ENCODE data around the gene NUDT3.
"Not testable (repeated sequence)": the region's sequence is repeated elsewhere in the genome, so short reads cannot be mapped to it uniquely, and the experiment has no call there.

Gene NUDT3

DNA sequence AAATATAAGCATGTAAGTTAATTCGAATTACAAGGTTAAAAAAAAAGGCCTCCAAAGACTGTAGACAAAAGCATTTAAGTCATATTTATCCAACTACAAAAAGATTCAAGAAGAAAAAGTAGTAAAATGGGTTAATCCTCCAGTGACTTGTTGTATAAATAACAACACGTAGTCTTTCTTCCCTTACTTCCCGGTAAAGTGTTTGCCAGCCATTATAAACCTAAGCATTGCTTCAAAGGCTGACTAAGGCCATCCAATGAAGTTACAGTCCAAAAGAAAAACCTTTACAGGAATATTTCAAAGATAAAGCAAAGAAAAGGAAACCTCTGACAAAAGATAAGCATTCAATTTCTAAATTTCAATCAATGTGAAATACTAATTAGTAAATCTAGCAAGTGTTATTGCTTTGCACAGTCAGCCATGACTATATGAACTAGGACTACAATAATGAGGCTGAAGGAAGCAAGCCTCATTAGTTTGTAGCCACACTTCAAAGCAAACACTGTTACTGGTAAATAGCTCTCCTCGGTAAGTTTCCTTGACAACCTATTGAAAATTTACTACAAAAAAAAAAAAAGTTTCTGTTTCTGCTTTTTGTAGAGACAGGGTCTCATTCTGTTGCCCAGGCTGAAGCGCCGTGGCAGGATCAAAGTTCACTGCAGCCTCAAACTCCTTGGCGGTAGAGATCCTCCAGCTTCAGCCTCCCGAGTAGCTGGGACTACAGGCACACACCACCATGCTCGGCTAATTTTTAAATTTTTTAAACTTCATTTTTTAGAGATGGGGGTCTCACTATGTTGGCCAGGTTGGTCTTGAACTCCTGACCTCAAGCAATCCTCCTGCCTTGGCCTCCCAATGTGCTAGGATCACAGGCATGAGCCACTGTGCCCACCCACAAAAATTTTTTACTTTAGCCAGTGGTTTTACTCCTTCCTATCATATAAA is 46.0 kb downstream of the NUDT3 start:
- in situ Hi-C loops (cut with MboI; ENCODE audit: low sequenced_read_pairs): no loop called here

DNA sequence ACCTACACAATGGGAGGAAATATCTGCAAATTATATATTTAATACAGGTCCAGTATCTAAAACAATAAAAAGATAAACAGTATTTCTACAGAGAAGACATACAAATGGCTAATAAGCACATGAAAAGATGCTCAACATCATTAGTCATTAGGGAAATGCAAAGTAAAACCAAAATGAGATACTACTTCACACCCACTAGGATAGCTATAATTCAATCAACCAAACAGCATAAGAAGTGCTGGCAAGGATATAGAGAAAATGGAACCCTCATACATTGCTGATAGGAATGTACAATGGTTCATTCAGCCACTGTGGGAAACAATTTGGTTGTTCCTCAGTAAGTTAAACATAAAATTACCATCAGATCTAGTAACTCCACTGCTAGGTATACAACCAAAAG is 48.7 kb downstream of the NUDT3 start:
- in situ Hi-C loops (cut with MboI; ENCODE audit: low sequenced_read_pairs): no loop called here

DNA sequence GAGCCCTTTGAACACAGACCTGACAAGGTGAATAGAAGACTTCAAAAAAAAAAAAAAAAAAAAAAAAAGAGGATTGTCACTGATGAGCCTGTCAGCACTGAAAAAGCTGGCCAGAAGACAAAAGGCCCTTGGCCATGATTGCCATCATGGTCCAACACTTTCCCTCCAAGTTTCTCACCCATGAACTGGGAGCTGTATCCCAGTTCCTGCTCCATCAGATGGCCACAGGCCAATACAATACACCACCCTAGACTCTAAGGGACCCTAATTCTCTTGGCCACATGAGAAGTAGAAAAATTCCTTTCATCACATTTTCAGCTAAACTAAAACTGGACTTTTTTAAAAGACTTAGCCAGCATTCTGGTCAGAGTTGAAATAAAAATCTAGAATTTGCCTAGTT is 50.2 kb downstream of the NUDT3 start:
- in situ Hi-C loops (cut with MboI; ENCODE audit: low sequenced_read_pairs): no loop called here

DNA sequence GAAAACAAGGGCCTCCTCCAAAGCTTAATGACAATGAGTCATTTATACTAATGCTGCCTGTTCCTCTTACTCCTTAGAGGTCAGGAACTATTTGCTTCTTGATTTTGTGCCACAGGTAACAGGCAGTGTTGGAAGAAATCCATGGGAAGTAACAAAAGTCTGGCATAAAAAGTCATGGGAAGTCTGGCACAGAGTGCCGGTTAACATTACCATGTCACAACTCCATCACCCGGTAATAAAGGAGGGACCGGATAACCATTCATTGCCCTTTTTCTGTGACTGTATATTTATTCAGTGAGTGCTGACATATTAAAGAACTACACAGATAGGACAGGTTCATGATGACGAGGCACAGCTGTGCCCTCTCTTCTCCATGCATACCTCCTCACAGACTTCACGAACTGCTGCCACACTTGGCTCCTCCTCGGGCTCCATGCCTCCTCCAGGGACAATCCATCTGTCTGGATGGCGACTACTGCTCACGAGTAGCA is 50.9 kb downstream of the NUDT3 start:
- in situ Hi-C loops (cut with MboI; ENCODE audit: low sequenced_read_pairs): no loop called here

DNA sequence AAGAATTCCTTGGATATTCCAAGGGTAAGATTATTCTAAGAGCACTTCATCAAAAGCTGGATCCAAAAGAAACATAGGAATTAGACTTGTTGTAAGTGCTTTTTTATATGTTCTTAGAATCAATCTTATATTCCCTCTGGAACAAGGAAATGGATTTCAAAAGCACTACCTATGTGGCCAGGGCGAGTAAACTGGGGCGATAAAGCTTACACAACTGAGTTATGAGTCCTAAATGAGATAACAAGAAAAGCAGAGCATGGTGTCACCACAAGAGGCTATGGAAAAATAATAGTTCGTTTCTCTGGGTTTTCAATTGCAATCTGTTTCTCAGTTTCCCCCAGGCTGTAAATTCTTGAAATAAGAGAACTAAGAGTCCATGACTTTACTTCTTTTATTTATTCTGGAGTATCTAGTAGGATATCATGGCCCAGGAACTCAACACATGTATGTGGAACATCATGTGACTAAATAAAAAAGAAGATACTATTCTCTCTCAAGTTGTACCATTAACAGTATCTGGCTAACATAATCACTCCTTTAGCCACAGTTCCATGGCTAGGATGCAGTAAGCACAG is 51.5 kb downstream of the NUDT3 start:
- in situ Hi-C loops (cut with MboI; ENCODE audit: low sequenced_read_pairs): no loop called here

DNA sequence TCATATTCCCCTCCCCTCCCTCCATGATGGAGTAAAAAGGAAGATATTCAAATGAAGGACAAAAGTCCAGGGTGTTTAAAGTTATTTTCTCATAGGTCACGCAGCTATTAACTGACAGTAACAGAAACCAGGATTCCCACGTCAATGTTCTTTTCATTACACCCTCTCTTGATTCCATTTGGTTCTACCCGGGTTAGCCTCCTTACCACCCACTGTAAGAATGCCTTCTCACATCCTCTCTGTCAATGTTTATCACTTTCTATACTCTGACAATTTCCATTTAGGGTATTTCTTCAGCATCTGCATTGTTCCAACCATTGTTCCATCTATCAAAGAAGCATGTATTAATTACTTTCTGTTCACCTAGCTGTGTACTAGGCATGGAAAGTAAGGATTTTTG is 52.1 kb downstream of the NUDT3 start:
- in situ Hi-C loops (cut with MboI; ENCODE audit: low sequenced_read_pairs): no loop called here

DNA sequence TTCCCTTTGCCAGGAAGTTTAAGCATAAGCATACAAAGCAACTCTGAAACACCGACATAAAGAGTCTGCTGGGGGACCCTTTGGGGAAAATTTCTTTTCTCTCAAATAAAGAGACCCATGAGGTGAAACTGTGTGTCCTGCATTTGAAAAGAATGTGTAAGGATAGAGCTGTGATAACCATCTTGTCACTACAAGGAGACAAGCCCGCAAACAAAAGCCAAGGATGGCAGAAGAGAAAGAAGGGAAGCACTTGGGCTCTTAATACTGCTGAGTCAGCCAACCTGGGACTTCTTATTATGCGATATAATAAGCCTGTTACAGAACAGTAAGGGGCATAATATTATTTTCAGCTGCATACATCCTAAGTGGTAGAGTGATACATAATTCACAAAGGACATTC is 52.5 kb downstream of the NUDT3 start:
- in situ Hi-C loops (cut with MboI; ENCODE audit: low sequenced_read_pairs): no loop called here

DNA sequence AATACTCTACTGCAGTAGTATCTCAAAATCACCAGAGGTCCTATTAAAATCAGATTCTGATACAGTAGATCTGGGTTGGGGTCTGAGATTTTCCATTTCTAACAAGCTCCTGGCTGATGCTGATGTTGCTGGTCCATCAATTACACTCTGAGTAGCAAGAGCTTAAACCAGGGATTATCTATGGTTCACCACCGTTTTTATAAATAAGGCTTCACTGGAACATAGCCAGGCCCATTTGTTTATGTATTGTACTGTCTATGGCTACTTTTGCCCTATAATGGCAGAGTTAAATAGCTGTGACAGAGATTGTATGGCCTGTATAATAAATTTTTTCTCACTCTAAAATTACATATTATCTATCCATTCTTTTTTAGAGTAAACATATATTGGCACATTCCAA is 53.0 kb downstream of the NUDT3 start:
- in situ Hi-C loops (cut with MboI; ENCODE audit: low sequenced_read_pairs): no loop called here

DNA sequence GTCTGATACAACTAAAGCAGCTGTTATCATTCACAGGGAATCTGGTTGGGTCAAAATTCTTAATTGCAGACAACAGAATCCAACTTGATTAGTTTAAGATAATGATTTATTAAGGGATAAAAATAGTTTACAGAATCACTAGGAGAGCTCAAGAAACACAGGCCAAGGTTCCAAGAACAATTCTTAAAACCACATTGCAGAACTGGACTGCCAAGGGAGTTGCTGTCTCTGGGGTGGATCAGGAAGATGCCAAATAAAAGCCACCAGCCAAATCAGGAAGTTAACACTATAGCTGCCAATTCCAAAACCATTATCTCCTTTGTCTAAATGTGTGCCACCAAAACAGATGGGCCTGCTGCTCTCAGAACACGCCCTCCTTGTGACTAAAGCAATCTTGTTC is 53.7 kb downstream of the NUDT3 start:
- in situ Hi-C loops (cut with MboI; ENCODE audit: low sequenced_read_pairs): no loop called here

DNA sequence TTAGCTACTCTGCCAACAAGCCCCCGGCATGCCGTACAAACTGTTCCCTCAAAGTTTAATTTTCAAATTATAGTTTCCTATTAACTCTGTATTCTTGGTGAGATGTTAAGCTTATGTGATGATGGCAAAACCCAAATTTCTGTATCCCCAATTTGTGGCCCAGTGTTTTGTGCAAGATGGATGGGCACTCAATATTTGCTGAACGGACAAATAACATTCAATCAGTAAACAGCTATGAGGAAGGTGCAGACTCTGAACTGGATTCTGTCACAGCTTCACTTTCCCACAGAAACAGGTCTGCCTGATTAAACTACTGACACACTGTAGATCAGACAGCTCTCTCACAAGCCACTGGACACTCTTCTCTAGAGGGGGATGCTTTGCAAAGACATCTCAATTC is 54.1 kb downstream of the NUDT3 start:
- in situ Hi-C loops (cut with MboI; ENCODE audit: low sequenced_read_pairs): no loop called here

DNA sequence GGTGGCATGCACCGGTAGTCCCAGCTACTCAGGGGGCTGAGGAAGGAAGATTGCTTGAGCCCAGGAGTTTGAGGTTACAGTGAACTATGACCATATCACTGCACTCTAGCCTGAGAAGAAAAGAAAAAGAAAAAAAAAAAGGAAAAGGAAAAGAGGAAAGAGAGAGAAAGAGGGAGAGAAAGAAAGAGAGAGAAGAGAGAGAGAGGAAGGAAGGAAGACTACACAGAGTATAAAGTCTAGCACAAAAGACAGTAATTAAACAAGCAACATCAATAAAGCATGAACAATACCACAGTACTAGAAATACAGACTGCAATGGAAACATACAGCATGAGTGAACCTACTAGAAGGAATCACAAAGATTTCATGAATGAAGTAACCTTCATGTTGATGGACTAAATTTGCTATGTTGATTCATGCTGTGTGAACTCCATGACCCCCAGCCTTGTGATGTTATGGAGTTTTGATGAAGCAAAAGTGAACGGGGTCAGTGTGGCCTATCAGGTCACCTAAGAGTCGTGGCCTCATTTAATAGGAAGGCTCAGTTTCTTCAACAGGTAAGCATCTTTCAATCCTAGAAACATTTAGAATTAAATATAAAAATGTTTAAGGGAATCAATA is 57.6 kb downstream of the NUDT3 start:
- in situ Hi-C loops (cut with MboI; ENCODE audit: low sequenced_read_pairs): no loop called here

DNA sequence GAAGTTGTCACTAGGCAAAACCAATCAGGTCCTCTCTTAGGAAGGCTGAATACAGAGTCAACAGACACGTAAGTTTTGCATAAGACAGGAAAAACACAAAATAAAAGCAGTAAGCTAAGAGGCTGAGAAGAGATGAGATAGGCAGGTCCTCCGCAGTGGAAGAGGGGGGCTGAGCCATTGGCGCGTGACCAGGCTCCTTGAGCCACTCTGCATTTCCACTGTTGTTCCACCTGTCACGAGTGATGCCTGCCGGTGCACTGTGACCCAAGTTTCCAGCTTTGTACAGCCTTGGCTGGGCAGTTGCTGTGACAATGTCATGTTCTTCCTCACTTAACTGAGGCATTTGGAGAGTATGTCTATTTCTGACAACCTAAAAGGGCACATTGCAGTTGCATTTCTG is 58.6 kb downstream of the NUDT3 start:
- in situ Hi-C loops (cut with MboI; ENCODE audit: low sequenced_read_pairs): no loop called here

DNA sequence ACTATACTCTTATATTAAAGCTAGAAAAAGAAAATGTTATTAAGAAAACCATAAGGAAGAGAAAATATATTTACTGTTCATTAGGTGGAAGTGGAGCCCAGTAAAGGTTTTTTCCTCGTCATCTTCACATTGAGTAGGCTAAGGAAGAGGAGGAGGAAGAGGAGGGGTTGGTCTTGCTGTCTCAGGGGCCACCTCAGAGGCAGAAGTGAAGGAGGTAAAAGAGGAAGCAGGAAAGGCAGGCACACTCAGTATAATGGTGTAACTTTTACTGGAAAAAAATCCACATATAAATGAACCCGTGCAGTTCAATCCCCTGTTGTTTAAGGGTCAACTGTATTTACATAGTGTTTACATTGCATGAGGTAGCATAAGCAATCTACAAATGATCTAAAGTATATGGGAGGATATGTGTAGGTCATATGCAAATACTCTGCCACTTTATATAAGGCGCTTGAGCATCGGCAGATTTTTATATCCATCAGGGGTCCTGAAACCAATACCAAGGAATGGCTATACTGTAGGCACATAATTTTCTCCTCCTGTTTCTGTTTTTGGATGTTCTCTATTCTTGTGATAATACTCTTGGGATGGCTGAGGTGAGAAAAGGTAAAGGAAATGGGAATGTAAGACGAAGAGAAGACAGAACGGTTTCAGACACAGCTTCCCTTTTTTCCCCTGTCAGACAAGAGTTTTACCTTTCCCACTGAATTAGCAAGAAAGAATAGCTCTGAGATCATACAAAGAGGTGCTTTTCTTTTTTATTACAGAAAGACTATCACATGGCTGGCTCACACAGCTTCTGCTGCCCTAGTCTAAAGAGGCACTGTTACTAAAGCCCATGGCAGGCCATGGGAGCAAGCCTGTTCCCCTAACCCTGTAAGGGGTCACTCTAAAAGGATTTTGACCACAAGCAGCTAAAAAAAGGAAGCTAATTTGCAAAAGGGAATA is 59.9 kb downstream of the NUDT3 start:
- in situ Hi-C loops (cut with MboI; ENCODE audit: low sequenced_read_pairs): no loop called here

DNA sequence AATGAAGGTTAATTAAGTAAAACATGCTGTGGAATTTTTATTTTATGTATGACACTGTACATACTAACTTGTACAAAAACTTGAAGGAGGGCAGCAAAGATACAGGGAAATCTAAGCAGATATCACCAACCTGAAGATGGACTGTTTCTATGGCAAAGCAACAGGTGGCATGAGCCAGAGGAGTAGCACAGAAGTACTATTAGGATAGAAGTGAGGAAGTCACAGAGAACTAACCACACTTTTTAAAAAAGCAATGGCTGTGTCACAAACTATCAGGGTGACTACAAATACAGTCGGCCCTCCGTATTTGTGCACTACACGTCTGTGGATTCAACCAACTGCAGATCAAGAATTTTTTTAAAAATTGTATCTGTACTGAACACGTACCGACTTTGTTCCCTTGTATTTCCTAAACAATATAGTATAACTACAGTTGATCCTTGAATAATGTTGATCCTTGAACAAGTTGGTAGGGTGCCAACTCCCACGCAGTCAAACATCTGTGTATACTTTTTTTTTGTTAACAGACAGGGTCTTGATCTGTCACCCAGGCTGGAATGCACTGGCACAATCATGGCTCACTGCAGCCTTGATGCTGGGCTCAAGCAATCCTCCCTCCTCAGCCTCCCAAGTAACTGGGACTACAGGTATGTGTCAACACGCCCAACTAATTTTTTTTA is 61.0 kb downstream of the NUDT3 start:
- in situ Hi-C loops (cut with MboI; ENCODE audit: low sequenced_read_pairs): no loop called here

DNA sequence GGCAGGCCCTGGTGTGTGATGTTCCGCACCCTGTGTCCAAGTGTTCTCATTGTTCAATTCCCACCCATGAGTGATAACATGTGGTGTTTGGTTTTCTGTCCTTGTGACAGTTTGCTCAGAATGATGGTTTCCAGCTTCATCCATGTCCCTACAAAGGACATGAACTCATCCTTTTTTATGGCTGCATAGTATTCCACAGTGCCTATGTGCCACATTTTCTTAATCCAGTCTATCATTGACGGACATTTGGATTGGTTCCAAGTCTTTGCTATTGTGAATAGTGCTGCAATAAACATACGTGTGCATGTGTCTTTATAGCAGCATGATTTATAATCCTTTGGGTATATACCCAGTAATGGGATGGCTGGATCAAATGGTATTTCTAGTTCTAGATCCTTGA is 62.7 kb downstream of the NUDT3 start:
- in situ Hi-C loops (cut with MboI; ENCODE audit: low sequenced_read_pairs): not testable (repeated sequence)

DNA sequence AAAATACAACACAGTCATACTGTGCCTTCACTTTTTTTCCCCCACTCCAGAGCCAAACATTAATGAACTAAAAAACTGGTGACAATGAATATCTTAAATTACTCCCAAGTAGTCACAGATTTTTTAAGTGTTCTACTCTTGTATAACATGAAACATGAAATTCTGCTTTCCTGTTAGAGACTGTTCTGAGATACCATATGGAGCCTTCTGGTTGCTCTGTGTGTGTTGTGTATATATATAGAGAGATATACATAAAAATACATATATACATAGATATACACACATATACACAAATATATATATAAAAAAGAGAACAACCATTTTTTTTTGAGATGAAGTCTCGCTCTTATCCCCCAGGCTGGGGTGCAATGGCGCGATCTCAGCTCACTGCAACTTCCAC is 63.5 kb downstream of the NUDT3 start:
- in situ Hi-C loops (cut with MboI; ENCODE audit: low sequenced_read_pairs): no loop called here

DNA sequence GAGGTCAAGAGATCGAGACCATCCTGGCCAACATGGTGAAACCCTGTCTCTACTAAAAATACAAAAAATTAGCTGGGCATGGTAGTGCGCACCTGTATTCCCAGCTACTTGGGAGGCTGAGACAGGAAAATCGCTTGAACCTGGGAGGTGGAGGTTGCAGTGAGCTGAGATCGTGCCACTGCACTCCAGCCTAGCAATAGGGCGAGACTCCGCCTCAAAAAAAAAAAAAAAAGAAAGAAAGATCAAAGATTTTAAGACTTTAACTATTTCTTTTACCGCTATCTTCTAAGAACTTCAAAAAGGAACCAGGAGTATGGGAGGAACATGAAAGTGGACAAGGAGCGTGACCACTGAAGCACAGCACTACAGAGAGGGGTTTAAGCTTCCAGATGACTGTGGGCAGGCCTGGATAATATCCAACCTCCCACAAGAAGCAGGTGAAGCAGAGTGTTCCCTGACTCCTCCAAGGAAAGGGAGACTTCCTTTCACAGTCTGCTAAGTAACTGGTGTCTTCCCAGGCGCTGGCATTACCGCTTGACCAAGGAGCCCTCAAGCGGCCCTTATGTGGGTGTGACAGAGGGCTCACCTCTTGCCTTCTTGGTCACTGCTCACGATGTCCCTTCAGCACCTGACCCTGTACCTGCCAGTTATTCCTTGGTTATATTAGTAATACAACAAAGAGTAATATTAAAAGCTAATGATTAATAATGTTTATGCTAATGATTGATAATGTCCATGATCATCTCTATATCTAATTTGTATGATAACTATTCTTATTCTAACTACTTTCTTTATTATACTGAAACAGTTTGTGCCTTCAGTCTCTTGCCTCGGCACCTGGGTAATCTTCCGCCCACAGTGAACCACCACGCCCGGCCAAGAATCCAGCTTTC is 64.9 kb downstream of the NUDT3 start:
- in situ Hi-C loops (cut with MboI; ENCODE audit: low sequenced_read_pairs): not testable (repeated sequence)

DNA sequence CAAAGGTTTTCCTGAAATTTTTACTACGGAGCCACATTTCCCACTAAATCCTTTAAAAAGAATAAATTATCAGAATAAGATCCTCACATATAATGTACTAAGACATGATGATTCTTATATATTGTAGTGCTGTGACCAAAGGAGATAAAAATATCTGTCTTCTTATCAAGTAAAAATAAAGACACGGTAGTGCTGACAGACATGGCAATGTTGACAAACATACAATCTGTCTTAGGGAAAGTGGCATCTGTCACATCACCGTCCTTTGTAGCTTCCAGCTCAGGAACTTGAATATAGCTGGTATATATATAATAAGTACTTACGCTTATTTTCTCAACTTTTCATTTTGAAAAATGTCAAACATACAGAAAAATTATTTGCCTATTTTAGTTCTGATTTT is 66.8 kb downstream of the NUDT3 start:
- in situ Hi-C loops (cut with MboI; ENCODE audit: low sequenced_read_pairs): no loop called here

DNA sequence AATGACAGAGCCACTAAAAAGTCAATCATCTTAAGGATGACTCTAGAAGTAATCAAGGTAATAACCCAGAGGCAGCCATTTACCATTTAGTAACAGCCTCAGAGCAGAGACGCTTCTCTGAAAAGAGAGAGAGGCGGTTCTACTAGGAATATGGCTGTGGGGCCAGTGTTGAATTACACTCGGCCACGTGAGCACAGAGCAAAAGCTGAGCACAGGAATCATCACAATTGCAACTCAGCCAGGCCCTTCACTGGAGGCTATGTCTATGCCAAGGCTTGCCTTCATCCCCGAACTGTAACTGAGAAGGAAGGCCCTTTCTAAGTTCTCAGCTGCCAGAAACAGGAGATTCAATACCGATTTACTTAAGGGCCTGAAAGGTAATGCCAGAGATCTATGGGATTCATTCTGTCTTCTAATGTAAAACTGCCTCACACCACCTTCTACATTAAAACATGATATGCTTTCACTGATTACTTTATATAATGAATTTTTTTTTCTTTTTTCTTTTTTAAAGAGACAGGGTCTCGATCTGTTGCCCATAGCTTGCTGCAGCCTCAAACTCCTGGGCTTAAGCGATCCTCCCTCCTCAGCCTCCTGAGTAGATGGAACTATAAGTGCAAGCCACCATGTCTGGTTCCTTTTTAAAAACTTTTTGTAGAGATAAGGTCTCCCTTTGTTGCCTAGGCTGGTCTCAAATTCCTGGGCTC is 67.6 kb downstream of the NUDT3 start:
- in situ Hi-C loops (cut with MboI; ENCODE audit: low sequenced_read_pairs): no loop called here

All from HL-60/S4 (cell line).